ENCODE measurements around the gene PPP1R37. TPM values are rescaled to one million over a fixed set of nuclear protein-coding genes. Genes with fewer than 3 reads are reported as not detected.

PPP1R37 gene
- total and polyA plus RNA-seq, 2 of the 13 experiments (the other 11 are each of a cell fraction or from before 2014, with no cell fraction given) = 9.0 to 14.3 TPM

DNA sequence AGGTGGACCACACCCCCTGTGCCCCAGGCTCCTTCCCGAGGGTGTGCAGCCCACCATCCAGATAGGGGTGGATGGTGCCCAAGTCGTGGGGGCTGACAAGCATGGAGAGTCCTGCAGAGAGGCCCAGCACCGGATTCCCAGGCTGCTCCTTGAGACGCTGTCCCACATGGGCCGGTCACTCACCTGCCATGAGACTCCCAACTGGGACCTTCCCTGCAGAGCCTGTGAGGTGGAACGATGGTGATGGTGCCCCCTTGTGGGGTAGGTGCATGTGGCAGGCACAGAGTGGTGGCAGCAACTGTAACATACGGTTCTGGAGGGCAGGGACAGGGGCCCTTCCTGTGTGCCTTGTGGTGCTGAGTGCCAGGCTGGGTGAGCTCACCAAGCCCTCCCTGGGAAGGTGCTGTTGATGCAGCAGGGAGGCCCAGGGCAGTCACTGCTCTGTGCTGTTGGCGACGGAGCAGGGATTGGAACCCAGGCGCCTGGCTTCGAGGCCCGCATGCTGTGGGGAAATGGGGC lies 33.1 kb downstream of the PPP1R37 start (continued):
- TF ChIP-seq, protein P1, sequence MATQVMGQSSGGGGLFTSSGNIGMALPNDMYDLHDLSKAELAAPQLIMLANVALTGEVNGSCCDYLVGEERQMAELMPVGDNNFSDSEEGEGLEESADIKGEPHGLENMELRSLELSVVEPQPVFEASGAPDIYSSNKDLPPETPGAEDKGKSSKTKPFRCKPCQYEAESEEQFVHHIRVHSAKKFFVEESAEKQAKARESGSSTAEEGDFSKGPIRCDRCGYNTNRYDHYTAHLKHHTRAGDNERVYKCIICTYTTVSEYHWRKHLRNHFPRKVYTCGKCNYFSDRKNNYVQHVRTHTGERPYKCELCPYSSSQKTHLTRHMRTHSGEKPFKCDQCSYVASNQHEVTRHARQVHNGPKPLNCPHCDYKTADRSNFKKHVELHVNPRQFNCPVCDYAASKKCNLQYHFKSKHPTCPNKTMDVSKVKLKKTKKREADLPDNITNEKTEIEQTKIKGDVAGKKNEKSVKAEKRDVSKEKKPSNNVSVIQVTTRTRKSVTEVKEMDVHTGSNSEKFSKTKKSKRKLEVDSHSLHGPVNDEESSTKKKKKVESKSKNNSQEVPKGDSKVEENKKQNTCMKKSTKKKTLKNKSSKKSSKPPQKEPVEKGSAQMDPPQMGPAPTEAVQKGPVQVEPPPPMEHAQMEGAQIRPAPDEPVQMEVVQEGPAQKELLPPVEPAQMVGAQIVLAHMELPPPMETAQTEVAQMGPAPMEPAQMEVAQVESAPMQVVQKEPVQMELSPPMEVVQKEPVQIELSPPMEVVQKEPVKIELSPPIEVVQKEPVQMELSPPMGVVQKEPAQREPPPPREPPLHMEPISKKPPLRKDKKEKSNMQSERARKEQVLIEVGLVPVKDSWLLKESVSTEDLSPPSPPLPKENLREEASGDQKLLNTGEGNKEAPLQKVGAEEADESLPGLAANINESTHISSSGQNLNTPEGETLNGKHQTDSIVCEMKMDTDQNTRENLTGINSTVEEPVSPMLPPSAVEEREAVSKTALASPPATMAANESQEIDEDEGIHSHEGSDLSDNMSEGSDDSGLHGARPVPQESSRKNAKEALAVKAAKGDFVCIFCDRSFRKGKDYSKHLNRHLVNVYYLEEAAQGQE (IDR thresholded peaks at IDR 0.05; ENCODE audit: borderline replicate concordance in 1 of 2, low read depth in 1 of 2, low read length in 2 of 2) = no peak
- TF ChIP-seq IRF2 (CRISPR knock-in tag; IDR thresholded peaks at IDR 0.05) = peak; percentile 57; the same call in 1 of the 2 replicates
- no peak for TF ChIP-seq ZNF572 (CRISPR knock-in tag; IDR thresholded peaks at IDR 0.05)
- TF ChIP-seq, protein P2, sequence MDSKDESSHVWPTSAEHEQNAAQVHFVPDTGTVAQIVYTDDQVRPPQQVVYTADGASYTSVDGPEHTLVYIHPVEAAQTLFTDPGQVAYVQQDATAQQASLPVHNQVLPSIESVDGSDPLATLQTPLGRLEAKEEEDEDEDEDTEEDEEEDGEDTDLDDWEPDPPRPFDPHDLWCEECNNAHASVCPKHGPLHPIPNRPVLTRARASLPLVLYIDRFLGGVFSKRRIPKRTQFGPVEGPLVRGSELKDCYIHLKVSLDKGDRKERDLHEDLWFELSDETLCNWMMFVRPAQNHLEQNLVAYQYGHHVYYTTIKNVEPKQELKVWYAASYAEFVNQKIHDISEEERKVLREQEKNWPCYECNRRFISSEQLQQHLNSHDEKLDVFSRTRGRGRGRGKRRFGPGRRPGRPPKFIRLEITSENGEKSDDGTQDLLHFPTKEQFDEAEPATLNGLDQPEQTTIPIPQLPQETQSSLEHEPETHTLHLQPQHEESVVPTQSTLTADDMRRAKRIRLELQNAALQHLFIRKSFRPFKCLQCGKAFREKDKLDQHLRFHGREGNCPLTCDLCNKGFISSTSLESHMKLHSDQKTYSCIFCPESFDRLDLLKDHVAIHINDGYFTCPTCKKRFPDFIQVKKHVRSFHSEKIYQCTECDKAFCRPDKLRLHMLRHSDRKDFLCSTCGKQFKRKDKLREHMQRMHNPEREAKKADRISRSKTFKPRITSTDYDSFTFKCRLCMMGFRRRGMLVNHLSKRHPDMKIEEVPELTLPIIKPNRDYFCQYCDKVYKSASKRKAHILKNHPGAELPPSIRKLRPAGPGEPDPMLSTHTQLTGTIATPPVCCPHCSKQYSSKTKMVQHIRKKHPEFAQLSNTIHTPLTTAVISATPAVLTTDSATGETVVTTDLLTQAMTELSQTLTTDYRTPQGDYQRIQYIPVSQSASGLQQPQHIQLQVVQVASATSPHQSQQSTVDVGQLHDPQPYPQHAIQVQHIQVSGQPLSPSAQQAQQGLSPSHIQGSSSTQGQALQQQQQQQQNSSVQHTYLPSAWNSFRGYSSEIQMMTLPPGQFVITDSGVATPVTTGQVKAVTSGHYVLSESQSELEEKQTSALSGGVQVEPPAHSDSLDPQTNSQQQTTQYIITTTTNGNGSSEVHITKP (CRISPR knock-in tag; IDR thresholded peaks at IDR 0.05; ENCODE audit: low read depth) = 0 out of 2 replicates have a peak, but pooled peaks have one; percentile 43
- TF ChIP-seq ZNF569 (CRISPR knock-in tag; IDR thresholded peaks at IDR 0.05; ENCODE audit: borderline replicate concordance) = no peak
- TF ChIP-seq MXI1 (IDR thresholded peaks at IDR 0.05; ENCODE audit: borderline replicate concordance, low read depth, low read length) = 0 out of 3 replicates have a peak, but pooled peaks have one; percentile 49
- TF ChIP-seq HNRNPL (IDR thresholded peaks at IDR 0.05; ENCODE audit: low read depth, low read length) = 0 out of 2 replicates have a peak, but pooled peaks have one; percentile 77
- TF ChIP-seq, protein P3, sequence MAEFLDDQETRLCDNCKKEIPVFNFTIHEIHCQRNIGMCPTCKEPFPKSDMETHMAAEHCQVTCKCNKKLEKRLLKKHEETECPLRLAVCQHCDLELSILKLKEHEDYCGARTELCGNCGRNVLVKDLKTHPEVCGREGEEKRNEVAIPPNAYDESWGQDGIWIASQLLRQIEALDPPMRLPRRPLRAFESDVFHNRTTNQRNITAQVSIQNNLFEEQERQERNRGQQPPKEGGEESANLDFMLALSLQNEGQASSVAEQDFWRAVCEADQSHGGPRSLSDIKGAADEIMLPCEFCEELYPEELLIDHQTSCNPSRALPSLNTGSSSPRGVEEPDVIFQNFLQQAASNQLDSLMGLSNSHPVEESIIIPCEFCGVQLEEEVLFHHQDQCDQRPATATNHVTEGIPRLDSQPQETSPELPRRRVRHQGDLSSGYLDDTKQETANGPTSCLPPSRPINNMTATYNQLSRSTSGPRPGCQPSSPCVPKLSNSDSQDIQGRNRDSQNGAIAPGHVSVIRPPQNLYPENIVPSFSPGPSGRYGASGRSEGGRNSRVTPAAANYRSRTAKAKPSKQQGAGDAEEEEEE (CRISPR knock-in tag; IDR thresholded peaks at IDR 0.05; ENCODE audit: borderline replicate concordance) = no peak; the same call in 1 of the 2 replicates
- TF ChIP-seq, protein P4, sequence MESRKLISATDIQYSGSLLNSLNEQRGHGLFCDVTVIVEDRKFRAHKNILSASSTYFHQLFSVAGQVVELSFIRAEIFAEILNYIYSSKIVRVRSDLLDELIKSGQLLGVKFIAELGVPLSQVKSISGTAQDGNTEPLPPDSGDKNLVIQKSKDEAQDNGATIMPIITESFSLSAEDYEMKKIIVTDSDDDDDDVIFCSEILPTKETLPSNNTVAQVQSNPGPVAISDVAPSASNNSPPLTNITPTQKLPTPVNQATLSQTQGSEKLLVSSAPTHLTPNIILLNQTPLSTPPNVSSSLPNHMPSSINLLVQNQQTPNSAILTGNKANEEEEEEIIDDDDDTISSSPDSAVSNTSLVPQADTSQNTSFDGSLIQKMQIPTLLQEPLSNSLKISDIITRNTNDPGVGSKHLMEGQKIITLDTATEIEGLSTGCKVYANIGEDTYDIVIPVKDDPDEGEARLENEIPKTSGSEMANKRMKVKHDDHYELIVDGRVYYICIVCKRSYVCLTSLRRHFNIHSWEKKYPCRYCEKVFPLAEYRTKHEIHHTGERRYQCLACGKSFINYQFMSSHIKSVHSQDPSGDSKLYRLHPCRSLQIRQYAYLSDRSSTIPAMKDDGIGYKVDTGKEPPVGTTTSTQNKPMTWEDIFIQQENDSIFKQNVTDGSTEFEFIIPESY (CRISPR knock-in tag; IDR thresholded peaks at IDR 0.05) = peak; percentile 61; the same call in 1 of the 2 replicates
- TF ChIP-seq HNF4G (IDR thresholded peaks at IDR 0.05; ENCODE audit: borderline replicate concordance, low read depth, low read length) = no peak
- no peak for TF ChIP-seq HNF4G (CRISPR knock-in tag; IDR thresholded peaks at IDR 0.05; ENCODE audit: borderline replicate concordance, low read depth)
- TF ChIP-seq POLR2G (IDR thresholded peaks at IDR 0.05; ENCODE audit: low read depth, low read length) = no peak
- TF ChIP-seq, protein P5, sequence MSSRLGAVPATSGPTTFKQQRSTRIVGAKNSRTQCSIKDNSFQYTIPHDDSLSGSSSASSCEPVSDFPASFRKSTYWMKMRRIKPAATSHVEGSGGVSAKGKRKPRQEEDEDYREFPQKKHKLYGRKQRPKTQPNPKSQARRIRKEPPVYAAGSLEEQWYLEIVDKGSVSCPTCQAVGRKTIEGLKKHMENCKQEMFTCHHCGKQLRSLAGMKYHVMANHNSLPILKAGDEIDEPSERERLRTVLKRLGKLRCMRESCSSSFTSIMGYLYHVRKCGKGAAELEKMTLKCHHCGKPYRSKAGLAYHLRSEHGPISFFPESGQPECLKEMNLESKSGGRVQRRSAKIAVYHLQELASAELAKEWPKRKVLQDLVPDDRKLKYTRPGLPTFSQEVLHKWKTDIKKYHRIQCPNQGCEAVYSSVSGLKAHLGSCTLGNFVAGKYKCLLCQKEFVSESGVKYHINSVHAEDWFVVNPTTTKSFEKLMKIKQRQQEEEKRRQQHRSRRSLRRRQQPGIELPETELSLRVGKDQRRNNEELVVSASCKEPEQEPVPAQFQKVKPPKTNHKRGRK (CRISPR knock-in tag; IDR thresholded peaks at IDR 0.05) = no peak
- no peak for TF ChIP-seq KDM6A (CRISPR knock-in tag; IDR thresholded peaks at IDR 0.05; ENCODE audit: low read depth)
- no peak for TF ChIP-seq ZNF143 (CRISPR knock-in tag; IDR thresholded peaks at IDR 0.05)
- 0 out of 2 replicates have a peak, but pooled peaks have one; percentile 40 for TF ChIP-seq ZNF768 (CRISPR knock-in tag; IDR thresholded peaks at IDR 0.05)

Measured in HepG2 (cell line).